GM19397 (cell line): ENCODE measurements around the gene SYT7.
"Not testable (repeated sequence)": the region's sequence is repeated elsewhere in the genome, so short reads cannot be mapped to it uniquely, and the experiment has no call there.

Experiments
- ATAC-seq: cut with Tn5 transposase; IDR thresholded peaks from one replicate; pipeline ENCODE4 v1.9.1; 2021; ENCODE audit warnings: mild to moderate bottlenecking, moderate library complexity; ENCODE audit not compliant: unreplicated experiment

SYT7 gene

GRCh38 chr11:61581030-61581928 lies at the start of gene SYT7:
Gene SYT7 (minus strand): TSS chr11:61581076. CDS start chr11:61580820, 256 bp downstream.
- peak; percentile 84 for ATAC-seq

GRCh38 chr11:61630089-61630488 lies 49.2 kb upstream of the SYT7 start:
- ATAC-seq: no peak

DNA sequence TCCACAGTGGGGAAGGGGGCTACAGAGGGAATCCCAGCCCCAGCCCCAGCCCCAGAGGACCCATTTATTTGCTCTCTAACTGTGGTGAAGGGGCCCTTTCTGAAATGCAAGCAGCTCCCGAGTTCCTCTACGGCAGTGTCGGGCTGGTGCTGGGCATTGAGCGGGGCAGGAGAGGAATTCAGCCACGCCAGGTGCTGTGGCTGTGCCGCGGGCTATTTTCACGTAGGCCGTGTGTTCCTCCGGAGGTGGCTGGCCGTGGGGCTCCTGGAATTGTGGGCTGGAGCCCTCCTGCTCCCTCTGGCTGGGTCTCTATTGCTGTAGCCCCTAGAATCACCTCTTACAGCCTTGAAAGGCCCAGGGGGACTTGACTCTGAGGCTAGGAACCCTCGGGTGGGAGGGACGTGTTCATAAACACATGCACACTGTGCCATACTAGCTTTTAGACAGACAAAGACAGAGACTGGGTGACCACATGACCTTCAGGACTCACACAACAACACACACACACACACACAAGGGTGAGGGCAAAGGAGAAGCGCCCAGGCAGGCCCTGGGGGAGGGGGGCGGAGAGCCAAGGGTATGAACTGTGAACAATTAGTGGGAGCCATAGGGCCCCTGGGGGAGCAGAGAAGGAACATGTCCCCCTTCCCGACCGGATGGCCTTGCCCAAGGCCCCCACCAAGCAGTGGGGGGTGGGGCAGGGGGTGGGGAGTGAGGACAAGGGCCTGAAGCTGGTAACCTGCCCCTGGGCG lies 48.4 kb upstream of the SYT7 start:
- no peak for ATAC-seq

- no peak for ATAC-seq
Measured at GRCh38 chr11:61628662-61628970, 47.7 kb upstream of the SYT7 start.

DNA sequence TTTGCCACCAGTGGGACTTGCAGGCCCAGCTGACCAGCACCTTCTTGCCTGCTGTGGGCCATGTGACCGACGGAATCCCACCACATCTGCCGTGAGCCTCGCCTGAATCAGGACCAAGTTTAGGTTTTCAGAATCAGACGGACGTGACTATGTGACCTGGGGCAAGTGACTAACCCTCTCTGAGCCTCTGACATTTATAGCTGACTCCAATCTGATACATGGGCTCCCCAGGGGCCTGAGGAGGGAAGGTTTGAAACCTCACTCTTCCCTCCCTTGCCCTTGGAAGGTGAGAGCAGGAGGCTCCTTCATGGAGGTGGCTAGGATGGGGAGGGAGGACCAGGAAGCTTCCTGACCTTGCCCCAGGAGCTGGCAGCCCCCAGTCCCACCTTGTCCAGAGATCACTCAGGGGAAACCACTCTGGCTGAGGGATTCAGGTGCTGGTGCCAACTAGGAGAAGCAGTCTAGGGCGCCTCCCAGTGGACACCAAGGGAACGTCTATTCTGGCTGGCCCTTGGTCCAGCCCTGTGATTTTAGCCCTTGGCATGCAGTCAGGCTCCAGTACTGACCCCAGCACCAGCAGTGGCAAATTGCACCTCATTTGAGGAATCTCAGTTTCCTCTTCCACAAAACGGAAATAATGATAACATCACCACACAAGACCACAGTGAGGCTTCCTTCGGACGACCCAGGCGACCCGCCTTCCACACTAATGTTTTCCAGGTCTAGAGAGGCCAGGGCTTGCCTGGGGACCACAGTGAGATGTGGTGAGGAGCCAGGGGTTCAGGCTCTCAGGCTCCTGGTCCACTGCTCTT lies 47.2 kb upstream of the SYT7 start:
- no peak for ATAC-seq

DNA sequence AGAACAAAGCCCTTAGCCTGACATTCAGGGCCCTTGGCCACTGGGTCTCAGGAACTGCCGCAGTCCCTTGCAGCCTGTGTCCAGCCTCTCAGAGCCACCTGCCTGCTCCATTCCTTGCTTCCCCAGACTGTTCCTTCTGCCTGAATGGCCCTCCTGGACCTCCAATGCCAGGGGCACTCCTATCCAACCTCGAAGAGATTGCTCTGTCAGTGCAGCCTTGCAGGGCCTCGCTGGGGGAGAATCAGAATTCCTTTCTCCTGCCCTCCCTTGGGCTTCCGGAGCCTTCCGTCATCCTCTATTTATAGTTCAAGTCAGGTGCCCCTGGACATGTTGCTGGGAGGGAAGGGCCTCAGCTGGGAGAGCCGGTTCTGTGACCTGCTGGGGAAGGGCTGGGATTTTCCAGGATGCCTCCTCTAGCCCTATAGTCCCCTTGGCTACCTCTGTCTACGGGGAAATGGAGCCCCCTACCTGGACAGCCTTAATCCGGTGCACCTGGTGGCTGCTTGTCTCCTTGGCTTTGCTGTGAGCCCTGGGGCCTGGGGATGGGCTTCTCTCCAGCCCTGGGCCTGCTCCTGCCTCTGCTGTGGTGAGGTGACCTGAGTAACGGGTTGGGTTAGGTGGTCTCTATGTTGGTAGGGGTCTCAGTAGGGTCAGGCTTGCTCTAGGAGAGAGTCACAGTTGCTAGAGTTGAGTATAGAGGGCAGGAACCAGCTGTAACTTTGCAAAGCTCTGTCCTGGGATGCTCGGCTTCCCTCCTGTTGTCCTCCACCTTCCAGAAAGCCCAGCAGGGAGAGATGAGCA lies 45.9 kb upstream of the SYT7 start:
- ATAC-seq: no peak

DNA sequence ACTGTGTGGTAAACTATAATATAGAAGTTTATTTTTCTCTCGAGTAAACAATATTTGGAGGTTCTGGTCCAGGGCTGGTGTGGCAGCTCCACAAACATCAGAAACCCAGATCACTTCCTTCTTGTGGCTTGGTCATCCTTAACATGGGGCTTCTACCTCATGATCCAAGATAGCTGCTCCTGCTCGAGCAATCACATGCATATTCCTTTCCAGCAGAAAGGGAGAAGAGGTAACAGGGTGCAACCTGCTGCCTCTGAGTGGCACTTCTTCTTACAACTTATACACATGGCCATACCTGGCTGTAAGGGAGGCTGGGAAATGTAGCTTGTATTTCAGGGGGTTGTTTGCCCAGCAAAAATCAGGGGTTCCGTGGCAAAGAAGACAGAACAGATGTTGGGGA lies 44.6 kb upstream of the SYT7 start:
- no peak for ATAC-seq

DNA sequence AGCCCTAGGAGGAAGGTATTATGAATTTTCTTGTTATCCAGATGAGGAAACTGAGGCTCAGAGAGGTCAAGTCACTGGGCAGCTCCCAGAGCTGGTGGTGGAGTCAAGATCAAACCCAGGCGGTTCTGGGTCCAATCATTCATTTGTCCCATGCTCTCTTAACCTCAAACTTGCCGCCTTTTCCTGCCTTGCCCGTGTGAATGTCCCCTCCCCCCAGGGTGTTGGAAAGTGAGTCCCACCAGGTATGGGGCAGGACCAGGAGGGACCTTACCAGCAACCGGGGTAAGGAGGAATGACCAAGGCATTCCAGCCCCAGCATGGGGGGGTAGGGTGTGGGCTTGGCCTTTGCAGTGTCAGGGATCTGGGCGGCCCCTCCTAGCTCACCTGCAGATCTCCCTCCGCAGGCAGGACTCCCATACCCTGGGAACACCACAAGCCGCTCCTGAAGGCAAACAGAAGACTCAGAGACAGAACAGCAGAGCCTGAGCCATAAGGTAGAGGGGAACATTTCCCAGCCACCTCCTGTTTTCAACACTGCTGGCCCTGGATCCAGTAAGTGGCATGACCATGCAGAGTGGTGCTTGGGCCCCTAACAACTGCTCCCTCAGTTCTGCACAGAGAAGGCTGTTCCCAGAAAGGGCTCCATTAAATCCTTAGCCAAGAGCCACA lies 41.2 kb upstream of the SYT7 start:
- ATAC-seq: no peak

DNA sequence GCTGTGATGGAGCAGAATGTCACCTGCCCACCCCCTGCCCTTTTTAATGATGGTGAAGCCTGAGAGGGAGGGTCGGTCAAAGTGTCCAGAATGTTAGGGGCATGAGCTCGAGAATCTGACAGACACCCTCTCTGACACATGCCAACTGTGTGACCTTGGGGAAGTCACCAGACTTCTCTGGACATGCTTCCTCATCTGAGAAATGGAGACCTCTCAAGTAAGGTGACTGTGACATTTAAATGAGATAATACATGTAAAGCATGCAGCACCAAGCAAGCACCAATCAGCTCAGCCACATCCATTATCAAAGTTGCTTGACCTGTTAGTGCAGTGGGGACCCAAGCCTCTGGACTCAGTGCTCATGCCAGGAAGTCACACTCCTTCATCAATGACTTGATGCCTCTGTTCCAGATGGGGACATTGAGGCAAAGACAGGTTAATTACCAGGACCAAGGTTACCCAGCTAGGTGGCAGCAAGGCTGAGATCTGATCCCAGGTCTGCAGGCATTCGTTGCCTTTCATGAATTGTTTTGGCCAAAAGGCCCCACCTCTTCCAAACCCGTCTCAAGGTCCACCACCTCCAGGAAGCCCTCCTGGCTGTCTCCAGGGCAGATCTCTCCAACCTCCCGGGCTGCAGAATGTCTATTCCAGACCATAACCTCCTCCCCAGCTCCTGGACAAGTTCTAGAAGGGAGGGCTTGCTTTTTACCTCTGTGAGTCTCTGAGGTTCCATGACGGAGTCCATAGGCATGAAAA lies 38.8 kb upstream of the SYT7 start:
- ATAC-seq: no peak

DNA sequence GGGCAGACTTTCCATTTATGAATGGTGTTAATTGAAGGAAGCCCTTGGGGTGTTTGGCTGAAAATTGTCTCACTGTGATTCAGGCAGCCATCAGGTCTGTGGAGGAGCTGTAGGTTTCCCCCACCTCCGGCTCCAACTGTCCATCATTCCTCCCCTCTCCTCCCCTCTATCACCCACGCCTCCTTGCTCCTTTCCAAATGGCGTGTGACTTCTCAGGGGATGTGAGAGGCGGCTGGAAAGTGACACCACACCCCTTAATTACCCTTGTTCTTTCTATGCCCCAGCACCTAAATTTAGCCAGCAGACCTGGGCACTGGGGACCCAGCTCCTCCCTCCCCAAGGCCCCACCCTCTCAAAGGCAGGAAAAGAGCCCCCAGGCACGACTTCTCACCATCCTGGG lies 38.1 kb upstream of the SYT7 start:
- no peak for ATAC-seq

- ATAC-seq: no peak
Measured at GRCh38 chr11:61617515-61617914, 36.6 kb upstream of the SYT7 start.

- ATAC-seq: no peak
Measured at GRCh38 chr11:61616434-61616833, 35.6 kb upstream of the SYT7 start.

DNA sequence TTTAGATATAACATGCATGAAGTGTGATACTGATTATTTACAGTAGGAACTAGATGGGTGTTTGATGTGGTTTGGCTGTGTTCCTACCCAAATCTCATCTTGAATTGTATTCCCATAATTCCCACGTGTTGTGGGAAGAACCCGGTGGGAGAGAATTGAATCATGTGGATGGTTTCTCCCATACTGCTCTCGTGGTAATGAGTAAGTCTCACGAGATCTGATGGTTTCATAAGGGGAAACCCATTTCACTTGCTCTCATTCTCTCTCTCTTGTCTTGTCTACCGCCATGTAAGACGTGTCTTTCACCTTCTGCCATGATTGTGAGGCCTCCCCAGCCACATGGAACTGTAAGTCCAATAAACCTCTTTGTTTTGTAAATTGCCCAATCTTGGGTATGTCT lies 33.9 kb upstream of the SYT7 start:
- not testable (repeated sequence) for ATAC-seq

DNA sequence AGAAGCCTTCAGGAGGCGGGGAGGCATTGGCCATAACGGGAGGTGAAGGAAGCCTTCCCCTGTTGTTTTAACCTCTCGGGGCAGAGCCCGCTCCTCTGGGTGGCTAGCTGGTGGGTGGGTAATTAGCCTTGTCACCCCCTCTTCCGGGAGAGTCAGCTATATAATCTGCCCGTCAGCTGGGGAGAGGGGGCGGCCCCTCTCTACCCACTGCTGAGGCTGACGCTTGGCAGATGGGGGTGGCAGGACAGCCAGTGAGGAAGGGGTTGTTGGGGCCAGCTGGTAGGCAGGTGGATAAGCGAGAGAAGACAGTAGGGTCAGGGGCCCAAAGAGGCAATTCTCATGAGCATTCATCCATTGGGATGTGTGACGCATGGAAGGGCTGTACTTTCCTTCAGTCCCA lies 33.0 kb upstream of the SYT7 start:
- ATAC-seq: no peak

GRCh38 chr11:61613051-61613450 lies 32.2 kb upstream of the SYT7 start:
- ATAC-seq: no peak

- ATAC-seq: no peak
Measured at GRCh38 chr11:61611309-61611708, 30.4 kb upstream of the SYT7 start.

DNA sequence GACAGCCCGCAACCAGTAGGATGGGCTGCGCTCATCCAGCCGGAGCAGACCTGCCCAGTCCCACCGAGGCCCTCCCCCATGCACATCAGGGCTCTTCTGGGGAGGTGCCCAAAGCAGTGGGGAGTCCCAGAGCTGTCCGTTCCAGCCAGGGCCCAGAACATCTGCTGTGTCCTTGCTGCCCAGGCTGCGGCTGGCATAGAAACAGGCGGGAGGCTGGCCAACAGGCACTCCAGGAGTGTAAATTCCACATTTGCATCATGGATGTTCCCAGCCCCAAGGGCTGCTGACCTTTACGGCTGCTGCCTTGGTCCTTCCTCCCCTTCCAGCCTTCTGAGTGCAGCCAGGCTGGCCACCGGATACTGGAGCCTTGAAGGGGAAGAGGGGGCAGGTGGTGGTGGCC lies 30.0 kb upstream of the SYT7 start:
- ATAC-seq: no peak

DNA sequence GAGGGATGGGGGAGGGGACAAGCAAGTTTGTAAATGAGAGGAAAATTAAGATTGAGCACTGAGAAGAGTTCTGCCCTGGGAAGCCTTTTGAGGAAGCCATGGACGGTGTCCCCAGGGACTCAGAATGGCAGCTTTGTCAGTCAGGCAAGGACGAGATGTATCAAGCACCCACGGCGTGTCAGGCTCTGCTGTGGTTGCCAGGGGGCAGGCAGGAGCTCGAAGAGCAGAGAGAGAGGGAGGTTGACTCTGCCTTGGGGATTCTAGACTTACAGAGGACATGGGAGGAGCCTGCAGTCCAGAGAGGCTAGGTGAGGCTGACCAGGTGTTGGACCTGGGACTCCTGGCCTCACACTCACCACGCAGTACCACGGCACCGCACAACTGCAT lies 29.1 kb upstream of the SYT7 start:
- ATAC-seq: no peak
